ENCODE data around the gene PRKCH. TPM values are rescaled to one million over a fixed set of nuclear protein-coding genes. Genes with fewer than 3 reads are reported as not detected.

The PRKCH gene
- total RNA-seq, 2 donors from 2014 or later, result 7.2 to 8.6 TPM

DNA sequence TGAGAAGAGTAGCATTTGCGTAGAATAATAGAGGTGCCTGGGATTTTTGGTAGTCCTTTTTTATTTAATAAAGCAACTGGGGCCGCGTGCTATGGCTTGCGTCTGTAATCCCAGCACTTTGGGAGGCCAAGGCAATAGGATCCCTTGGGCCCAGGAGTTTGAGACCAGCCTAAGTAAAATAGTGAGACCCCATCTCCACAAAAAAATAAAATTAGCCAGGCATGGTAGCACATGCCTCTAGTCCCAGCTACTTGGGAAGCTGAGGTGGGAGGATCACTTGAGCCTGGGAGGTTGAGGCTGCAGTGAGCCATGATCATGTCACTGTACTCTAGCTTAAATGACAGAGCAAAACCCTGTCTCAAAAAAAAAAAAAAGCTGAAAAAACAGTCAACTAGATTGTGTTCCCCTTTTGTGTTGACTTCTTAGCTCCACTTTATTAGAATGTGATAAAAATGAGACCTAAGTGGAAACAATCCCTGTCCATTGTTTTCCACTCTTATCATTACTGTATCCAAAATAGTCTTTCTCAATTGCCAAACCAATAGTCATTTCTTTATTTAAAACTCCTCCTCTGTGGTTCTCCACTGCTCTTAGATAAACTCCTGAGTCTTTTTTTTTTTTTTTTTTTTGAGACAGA is 7.4 kb downstream of the PRKCH start:
- Histone ChIP-seq H3K27ac (ENCODE audit: low read depth, low read length) (no peak overlapping the region), H3K9ac (ENCODE audit: extremely low read depth, low read length, poor library complexity, severe bottlenecking) (no peak overlapping the region), H3K4me3 (ENCODE audit: low read length) (no peak overlapping the region), H3K27me3 (ENCODE audit: control insufficient read depth, insufficient read depth, low read length, poor library complexity, severe bottlenecking) (peaks cover 6% of the 10 kb centered on the region), H3K36me3 (ENCODE audit: control insufficient read depth, insufficient read depth, low read length) (no peaks in the 10 kb centered on the region), H3K9me3 (ENCODE audit: control insufficient read depth, low read length) (peaks cover 15% of the 10 kb centered on the region), H3K4me1 (ENCODE audit: control insufficient read depth, insufficient read depth, low read length) (no peaks in the 10 kb centered on the region)
- DNase-seq, result no peak
- no peak overlapping the region for H3K27ac Mint-ChIP-seq
- peaks cover 17% of the 10 kb centered on the region for H3K9me3 Mint-ChIP-seq
- no peak overlapping the region for H3K4me3 Mint-ChIP-seq
- 94 to 98% methylated on average over 4 of the region's 4 CpGs for WGBS, 2 experiments (ENCODE audit: insufficient coverage in 1 of 2, insufficient read length in 1 of 2)
- peaks cover 12% of the 10 kb centered on the region for H3K4me1 Mint-ChIP-seq
- H3K27me3 Mint-ChIP-seq (ENCODE audit: insufficient read depth), result peaks cover 4% of the 10 kb centered on the region
- peaks cover 2% of the 10 kb centered on the region for H3K36me3 Mint-ChIP-seq (ENCODE audit: low read depth)
- TF ChIP-seq, protein P1, sequence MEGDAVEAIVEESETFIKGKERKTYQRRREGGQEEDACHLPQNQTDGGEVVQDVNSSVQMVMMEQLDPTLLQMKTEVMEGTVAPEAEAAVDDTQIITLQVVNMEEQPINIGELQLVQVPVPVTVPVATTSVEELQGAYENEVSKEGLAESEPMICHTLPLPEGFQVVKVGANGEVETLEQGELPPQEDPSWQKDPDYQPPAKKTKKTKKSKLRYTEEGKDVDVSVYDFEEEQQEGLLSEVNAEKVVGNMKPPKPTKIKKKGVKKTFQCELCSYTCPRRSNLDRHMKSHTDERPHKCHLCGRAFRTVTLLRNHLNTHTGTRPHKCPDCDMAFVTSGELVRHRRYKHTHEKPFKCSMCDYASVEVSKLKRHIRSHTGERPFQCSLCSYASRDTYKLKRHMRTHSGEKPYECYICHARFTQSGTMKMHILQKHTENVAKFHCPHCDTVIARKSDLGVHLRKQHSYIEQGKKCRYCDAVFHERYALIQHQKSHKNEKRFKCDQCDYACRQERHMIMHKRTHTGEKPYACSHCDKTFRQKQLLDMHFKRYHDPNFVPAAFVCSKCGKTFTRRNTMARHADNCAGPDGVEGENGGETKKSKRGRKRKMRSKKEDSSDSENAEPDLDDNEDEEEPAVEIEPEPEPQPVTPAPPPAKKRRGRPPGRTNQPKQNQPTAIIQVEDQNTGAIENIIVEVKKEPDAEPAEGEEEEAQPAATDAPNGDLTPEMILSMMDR (conservative IDR thresholded peaks at IDR 0.05), result no peak

DNA sequence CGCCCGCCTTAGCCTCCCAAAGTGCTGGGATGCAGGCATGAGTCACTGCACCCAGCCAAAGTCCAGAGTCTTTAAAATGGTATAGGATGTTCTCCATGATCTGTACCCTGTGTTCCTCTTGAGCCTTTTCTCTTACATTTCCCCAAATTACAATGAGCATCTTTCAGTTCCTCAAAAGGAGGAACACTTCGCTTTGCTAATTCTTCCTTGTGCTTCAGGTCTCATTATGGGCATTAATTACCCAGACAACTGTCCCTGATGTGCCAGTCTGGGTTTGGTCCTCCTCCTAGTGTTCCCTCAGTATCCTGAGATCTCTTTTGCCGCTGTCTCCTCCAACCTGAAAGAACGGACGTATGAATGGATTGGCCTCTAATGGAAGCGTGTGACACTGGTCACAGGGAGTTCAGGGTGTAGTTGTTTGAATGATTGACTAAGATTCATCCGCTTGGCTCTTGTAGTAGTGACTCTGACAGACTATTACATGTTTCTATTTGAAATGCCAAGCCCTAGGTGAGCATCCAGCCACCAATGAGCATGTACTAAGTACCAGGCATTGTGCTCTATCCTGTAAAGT is 8.2 kb downstream of the PRKCH start:
- TF ChIP-seq, protein P1 (conservative IDR thresholded peaks at IDR 0.05), result no peak
- Histone ChIP-seq H3K36me3 (ENCODE audit: control insufficient read depth, insufficient read depth, low read length) (no peaks in the 10 kb centered on the region), H3K27me3 (ENCODE audit: control insufficient read depth, insufficient read depth, low read length, poor library complexity, severe bottlenecking) (no peaks in the 10 kb centered on the region), H3K4me3 (ENCODE audit: low read length) (no peak overlapping the region), H3K27ac (ENCODE audit: low read depth, low read length) (no peak overlapping the region), H3K9me3 (ENCODE audit: control insufficient read depth, low read length) (peaks cover 15% of the 10 kb centered on the region), H3K4me1 (ENCODE audit: control insufficient read depth, insufficient read depth, low read length) (no peaks in the 10 kb centered on the region), H3K9ac (ENCODE audit: extremely low read depth, low read length, poor library complexity, severe bottlenecking) (no peak overlapping the region)
- H3K4me3 Mint-ChIP-seq, result no peak overlapping the region
- DNase-seq, result no peak
- peaks cover 2% of the 10 kb centered on the region for H3K36me3 Mint-ChIP-seq (ENCODE audit: low read depth)
- H3K27ac Mint-ChIP-seq, result no peak overlapping the region
- H3K4me1 Mint-ChIP-seq, result peaks cover 17% of the 10 kb centered on the region
- WGBS, 2 experiments (ENCODE audit: insufficient coverage in 1 of 2, insufficient read length in 1 of 2), result 75 to 89% methylated on average over 5 to 8 of the region's 8 CpGs
- peaks cover 1% of the 10 kb centered on the region for H3K27me3 Mint-ChIP-seq (ENCODE audit: insufficient read depth)
- H3K9me3 Mint-ChIP-seq, result peaks cover 17% of the 10 kb centered on the region

DNA sequence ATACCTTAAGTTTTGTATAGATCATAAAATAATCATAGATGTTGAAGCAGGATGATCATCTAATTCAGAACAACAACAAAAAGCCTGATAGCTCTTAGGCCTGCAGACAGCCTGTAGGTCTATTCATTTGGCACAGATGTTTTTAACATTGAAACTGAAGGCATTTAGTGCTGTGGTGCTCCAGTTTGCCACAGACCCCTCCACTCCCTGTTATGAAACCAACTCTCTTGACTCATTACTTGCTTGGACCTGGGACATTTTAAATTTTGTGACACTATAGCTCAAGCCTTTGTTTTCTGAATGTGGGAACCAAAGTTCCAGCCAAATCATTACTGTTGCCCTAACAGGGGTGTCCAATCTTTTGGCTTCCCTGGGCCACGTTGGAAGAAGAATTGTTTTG is 9.1 kb downstream of the PRKCH start:
- H3K36me3 Mint-ChIP-seq (ENCODE audit: low read depth), result peaks cover 2% of the 10 kb centered on the region
- Histone ChIP-seq H3K4me1 (ENCODE audit: control insufficient read depth, insufficient read depth, low read length) (no peaks in the 10 kb centered on the region), H3K36me3 (ENCODE audit: control insufficient read depth, insufficient read depth, low read length) (no peaks in the 10 kb centered on the region), H3K9ac (ENCODE audit: extremely low read depth, low read length, poor library complexity, severe bottlenecking) (no peak overlapping the region), H3K9me3 (ENCODE audit: control insufficient read depth, low read length) (peaks cover 10% of the 10 kb centered on the region), H3K27ac (ENCODE audit: low read depth, low read length) (no peak overlapping the region), H3K27me3 (ENCODE audit: control insufficient read depth, insufficient read depth, low read length, poor library complexity, severe bottlenecking) (no peaks in the 10 kb centered on the region), H3K4me3 (ENCODE audit: low read length) (no peak overlapping the region)
- DNase-seq, result no peak
- TF ChIP-seq, protein P1 (conservative IDR thresholded peaks at IDR 0.05), result no peak
- H3K4me1 Mint-ChIP-seq, result peaks cover 17% of the 10 kb centered on the region
- peaks cover 1% of the 10 kb centered on the region for H3K27me3 Mint-ChIP-seq (ENCODE audit: insufficient read depth)
- peaks cover 11% of the 10 kb centered on the region for H3K9me3 Mint-ChIP-seq
- H3K4me3 Mint-ChIP-seq, result no peak overlapping the region
- WGBS, 2 experiments (ENCODE audit: insufficient coverage in 1 of 2, insufficient read length in 1 of 2), result 91 to 100% methylated on average over 1 of the region's 1 CpG
- H3K27ac Mint-ChIP-seq, result no peak overlapping the region

Data from endodermal cell (in vitro differentiated cells).